Colonic mucosa (tissue), 4 donors: ENCODE data around the gene BAZ1A. TPM values are rescaled to one million over a fixed set of nuclear protein-coding genes. Genes with fewer than 3 reads are reported as not detected.

Experiments used
- DNase-seq: peaks from one replicate; pipeline ENCODE4 v3.0.0-alpha.2; 2020
- H3K27ac ChIP-seq: fragments of 200-600 bp; one replicate; pipeline ENCODE4 v1.8.0; 2021
- H3K27me3 ChIP-seq: fragments of 200-600 bp; one replicate; pipeline ENCODE4 v1.8.0; 2021
- H3K36me3 ChIP-seq: fragments of 200-600 bp; one replicate; pipeline ENCODE4 v1.8.0; 2021
- H3K4me1 ChIP-seq: fragments of 200-600 bp; one replicate; pipeline ENCODE4 v1.8.0; 2021; ENCODE audit warnings: mild to moderate bottlenecking
- H3K4me3 ChIP-seq: fragments of 200-600 bp; one replicate; pipeline ENCODE4 v1.8.0; 2021
- H3K9ac ChIP-seq, 2 donors: one replicate each; pipeline ENCODE4 v1.7.0; 2013; ENCODE audit warnings: control low read depth in 2 of 2, low read depth in 2 of 2, low read length in 2 of 2
- H3K9me3 ChIP-seq: fragments of 200-600 bp; one replicate; pipeline ENCODE4 v1.8.0; 2021
- intact Hi-C: fragments of 100-400 bp; cut with DNase I; formaldehyde crosslinking; loops from one replicate; pipeline ENCODE4 v1.14.1; 2022
- total RNA-seq, 2 donors: library from RNA; stranded (reverse); fragmentation: NEBNext Ultra II Directional in 1 of 2; extraction: Animal tissue kit (Norgen Biotek cat#: 25700) in 1 of 2; gene quantifications; one replicate each; pipeline ENCODE4 v1.2.1, GENCODE V29; 2021
- TF ChIP-seq, protein P1 (sequence below): fragments of 200-600 bp; IDR thresholded peaks from one replicate; pipeline ENCODE4 v1.8.0; 2022; ENCODE audit warnings: antibody characterized with exemption, mild to moderate bottlenecking
- donor health status: healthy.
- donor health status: DM: no; HTN: no; CAD: no.
- donor health status: DM: no; HTN: no; CAD: no.

BAZ1A gene
- total RNA-seq, 2 donors from 2014 or later, result 24.9 to 30.6 TPM

DNA sequence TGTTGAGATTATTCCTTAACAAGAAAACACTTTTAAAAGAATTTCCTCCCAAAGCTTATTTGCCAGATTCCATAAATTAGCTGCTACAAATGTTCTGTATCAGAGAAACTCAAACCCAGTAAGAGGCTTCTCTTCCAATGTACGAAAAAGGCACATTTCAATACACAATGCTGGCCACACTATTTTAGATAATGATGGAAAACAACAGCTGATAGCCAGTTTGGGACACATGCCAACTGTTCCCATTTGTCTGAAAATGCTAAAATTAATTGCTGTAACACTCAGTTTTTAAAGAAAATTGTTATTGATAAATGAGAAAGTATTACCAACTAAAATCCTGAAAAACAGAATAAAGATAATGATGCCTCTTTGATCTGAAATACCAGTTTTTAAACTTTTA, 165.2 kb downstream of the BAZ1A start:
- Histone ChIP-seq H3K4me3 (no peak overlapping the region), H3K4me1 (no peaks in the 10 kb centered on the region), H3K9ac (no peak overlapping the region), H3K27ac (no peak overlapping the region), H3K9me3 (no peaks in the 10 kb centered on the region), H3K36me3 (no peaks in the 10 kb centered on the region), H3K27me3 (no peaks in the 10 kb centered on the region)
- intact Hi-C loops, result no loop called here
- DNase-seq, result no peak
- TF ChIP-seq, protein P1, sequence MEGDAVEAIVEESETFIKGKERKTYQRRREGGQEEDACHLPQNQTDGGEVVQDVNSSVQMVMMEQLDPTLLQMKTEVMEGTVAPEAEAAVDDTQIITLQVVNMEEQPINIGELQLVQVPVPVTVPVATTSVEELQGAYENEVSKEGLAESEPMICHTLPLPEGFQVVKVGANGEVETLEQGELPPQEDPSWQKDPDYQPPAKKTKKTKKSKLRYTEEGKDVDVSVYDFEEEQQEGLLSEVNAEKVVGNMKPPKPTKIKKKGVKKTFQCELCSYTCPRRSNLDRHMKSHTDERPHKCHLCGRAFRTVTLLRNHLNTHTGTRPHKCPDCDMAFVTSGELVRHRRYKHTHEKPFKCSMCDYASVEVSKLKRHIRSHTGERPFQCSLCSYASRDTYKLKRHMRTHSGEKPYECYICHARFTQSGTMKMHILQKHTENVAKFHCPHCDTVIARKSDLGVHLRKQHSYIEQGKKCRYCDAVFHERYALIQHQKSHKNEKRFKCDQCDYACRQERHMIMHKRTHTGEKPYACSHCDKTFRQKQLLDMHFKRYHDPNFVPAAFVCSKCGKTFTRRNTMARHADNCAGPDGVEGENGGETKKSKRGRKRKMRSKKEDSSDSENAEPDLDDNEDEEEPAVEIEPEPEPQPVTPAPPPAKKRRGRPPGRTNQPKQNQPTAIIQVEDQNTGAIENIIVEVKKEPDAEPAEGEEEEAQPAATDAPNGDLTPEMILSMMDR, result no peak

DNA sequence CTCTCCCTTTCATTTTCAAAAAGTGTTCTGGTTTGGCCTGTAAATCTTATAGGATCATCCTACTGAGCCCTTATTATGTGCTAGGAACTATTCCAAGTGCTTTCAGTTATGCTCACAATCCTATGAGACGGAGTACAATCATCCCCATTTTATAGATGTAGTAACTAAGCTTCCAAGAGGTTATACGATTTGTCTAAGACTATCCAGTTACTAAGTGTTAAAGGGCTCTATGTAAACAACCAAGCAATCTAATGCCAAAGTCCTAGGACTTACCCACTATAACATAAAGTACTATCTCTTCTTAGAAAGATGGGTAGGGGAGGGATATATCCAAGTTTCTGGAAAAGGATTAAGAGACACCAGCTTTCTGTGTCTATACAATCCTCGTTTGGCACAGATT, 167.4 kb downstream of the BAZ1A start:
- Histone ChIP-seq H3K36me3 (no peaks in the 10 kb centered on the region), H3K4me1 (no peaks in the 10 kb centered on the region), H3K4me3 (no peak overlapping the region), H3K27me3 (no peaks in the 10 kb centered on the region), H3K27ac (no peak overlapping the region), H3K9me3 (no peaks in the 10 kb centered on the region), H3K9ac (no peak overlapping the region)
- TF ChIP-seq, protein P1, result no peak
- DNase-seq, result no peak
- intact Hi-C loops, result no loop called here

Other genes with a start within 250 kb of the BAZ1A start
- 10 to 100 TPM; 72.9 to 98.0 TPM for gene SNX6, start 245.2 kb downstream of the BAZ1A start, total RNA-seq
- gene CFL2, start 160.8 kb downstream of the BAZ1A start, total RNA-seq, result 10 to 100 TPM in 1 of 2 donors, 1 to 10 TPM in 1; 7.0 to 44.8 TPM
- 10 to 100 TPM; 43.5 to 45.6 TPM for gene SRP54, start 107.6 kb upstream of the BAZ1A start, total RNA-seq
- gene FAM177A1, start 170.9 kb upstream of the BAZ1A start, total RNA-seq, result 100 to 1,000 TPM; 114 to 153 TPM
- 10 to 100 TPM; 17.7 to 26.3 TPM for gene PPP2R3C, start 246.6 kb upstream of the BAZ1A start, total RNA-seq
- gene PRORP, start 247.2 kb upstream of the BAZ1A start, total RNA-seq, result 10 to 100 TPM; 23.6 to 36.0 TPM